ENCODE measurements around the gene GPR52. TPM values are rescaled to one million over a fixed set of nuclear protein-coding genes. Genes with fewer than 3 reads are reported as not detected.

GPR52 gene
- total RNA-seq, 1 donor from 2014 or later = not detected

- Histone ChIP-seq H3K4me3 (ENCODE audit: low read depth, low read length) (no peak overlapping the region), H3K27me3 (ENCODE audit: control insufficient read depth, insufficient read depth, low read length) (no peaks in the 10 kb centered on the region), H3K36me3 (ENCODE audit: control insufficient read depth, insufficient read depth, low read length) (no peaks in the 10 kb centered on the region)
- no peak for DNase-seq (ENCODE audit: low read depth)
- no peak for TF ChIP-seq CTCF (IDR thresholded peaks at IDR 0.05; ENCODE audit: insufficient read depth, low read length, poor library complexity, severe bottlenecking)
Measured at GRCh38 chr1:174466607-174467006, 18.8 kb downstream of the GPR52 start.

- Histone ChIP-seq H3K27me3 (ENCODE audit: control insufficient read depth, insufficient read depth, low read length) (no peaks in the 10 kb centered on the region), H3K4me3 (ENCODE audit: low read depth, low read length) (no peak overlapping the region), H3K36me3 (ENCODE audit: control insufficient read depth, insufficient read depth, low read length) (no peaks in the 10 kb centered on the region)
- no peak for DNase-seq (ENCODE audit: low read depth)
- no peak for TF ChIP-seq CTCF (IDR thresholded peaks at IDR 0.05; ENCODE audit: insufficient read depth, low read length, poor library complexity, severe bottlenecking)
Measured at GRCh38 chr1:174469052-174469451, 21.3 kb downstream of the GPR52 start.

GRCh38 chr1:174469687-174470086 is 21.9 kb downstream of the GPR52 start:
- DNase-seq (ENCODE audit: low read depth) = no peak
- H3K4me3 ChIP-seq (ENCODE audit: low read depth, low read length) = no peak overlapping the region
- no peaks in the 10 kb centered on the region for H3K36me3 ChIP-seq (ENCODE audit: control insufficient read depth, insufficient read depth, low read length)
- no peaks in the 10 kb centered on the region for H3K27me3 ChIP-seq (ENCODE audit: control insufficient read depth, insufficient read depth, low read length)
- TF ChIP-seq CTCF (IDR thresholded peaks at IDR 0.05; ENCODE audit: insufficient read depth, low read length, poor library complexity, severe bottlenecking) = no peak

- no peaks in the 10 kb centered on the region for H3K36me3 ChIP-seq (ENCODE audit: control insufficient read depth, insufficient read depth, low read length)
- TF ChIP-seq CTCF (IDR thresholded peaks at IDR 0.05; ENCODE audit: insufficient read depth, low read length, poor library complexity, severe bottlenecking) = no peak
- no peak overlapping the region for H3K4me3 ChIP-seq (ENCODE audit: low read depth, low read length)
- no peak for DNase-seq (ENCODE audit: low read depth)
- H3K27me3 ChIP-seq (ENCODE audit: control insufficient read depth, insufficient read depth, low read length) = no peaks in the 10 kb centered on the region
Measured at GRCh38 chr1:174479281-174479680, 31.5 kb downstream of the GPR52 start.

- Histone ChIP-seq H3K4me3 (ENCODE audit: low read depth, low read length) (no peak overlapping the region), H3K27me3 (ENCODE audit: control insufficient read depth, insufficient read depth, low read length) (no peaks in the 10 kb centered on the region), H3K36me3 (ENCODE audit: control insufficient read depth, insufficient read depth, low read length) (no peaks in the 10 kb centered on the region)
- DNase-seq (ENCODE audit: low read depth) = no peak
- no peak for TF ChIP-seq CTCF (IDR thresholded peaks at IDR 0.05; ENCODE audit: insufficient read depth, low read length, poor library complexity, severe bottlenecking)
Measured at GRCh38 chr1:174480324-174480723, 32.6 kb downstream of the GPR52 start.

- DNase-seq (ENCODE audit: low read depth) = no peak
- Histone ChIP-seq H3K27me3 (ENCODE audit: control insufficient read depth, insufficient read depth, low read length) (no peaks in the 10 kb centered on the region), H3K4me3 (ENCODE audit: low read depth, low read length) (no peak overlapping the region), H3K36me3 (ENCODE audit: control insufficient read depth, insufficient read depth, low read length) (no peaks in the 10 kb centered on the region)
- no peak for TF ChIP-seq CTCF (IDR thresholded peaks at IDR 0.05; ENCODE audit: insufficient read depth, low read length, poor library complexity, severe bottlenecking)
Measured at GRCh38 chr1:174491606-174492005, 43.8 kb downstream of the GPR52 start.

All from kidney epithelial cell (primary cell).